Naive B cell (primary cell): Measurements from ENCODE around the gene SETD2. TPM values are rescaled to one million over a fixed set of nuclear protein-coding genes. Genes with fewer than 3 reads are reported as not detected.

Experiments used
- ATAC-seq, 2 donors: fragments of 150-1000 bp; cut with Tn5 transposase; 2 replicates each; pipeline ENCODE4 v1.10.0; 2021; ENCODE audit warnings: low read depth in 2 of 2, mild to moderate bottlenecking in 2 of 2, moderate library complexity in 2 of 2
- DNase-seq: peaks from one replicate; pipeline ENCODE4 v3.0.0; 2022
- H3K27ac Mint-ChIP-seq, 6 donors: one replicate each; pipeline ENCODE4 v1.8.0; 2020 to 2022; ENCODE audit warnings: mild to moderate bottlenecking in 6 of 6, mixed read lengths in 6 of 6, moderate library complexity in 5 of 6, inconsistent platforms in 2 of 6
- H3K27me3 Mint-ChIP-seq, 3 donors: one replicate each; pipeline ENCODE4 v1.8.0; 2021 to 2022; ENCODE audit warnings: mixed read lengths in 3 of 3, mild to moderate bottlenecking in 1 of 3
- H3K36me3 Mint-ChIP-seq, 2 donors: one replicate each; pipeline ENCODE4 v1.8.0; 2020 to 2022; ENCODE audit warnings: mixed read lengths in 2 of 2, inconsistent platforms in 1 of 2, mild to moderate bottlenecking in 1 of 2
- H3K4me1 Mint-ChIP-seq, 3 donors: one replicate each; pipeline ENCODE4 v1.8.0; 2020 to 2022; ENCODE audit warnings: mixed read lengths in 3 of 3, inconsistent platforms in 1 of 3, mild to moderate bottlenecking in 1 of 3, moderate library complexity in 1 of 3
- H3K4me3 Mint-ChIP-seq, 8 donors: one replicate each; pipeline ENCODE4 v1.8.0; 2020 to 2022; ENCODE audit warnings: mild to moderate bottlenecking in 8 of 8, mixed read lengths in 8 of 8, moderate library complexity in 8 of 8, inconsistent platforms in 2 of 8
- H3K9me3 Mint-ChIP-seq, 7 donors: one replicate each; pipeline ENCODE4 v1.8.0; 2020 to 2022; ENCODE audit warnings: mixed read lengths in 7 of 7, mild to moderate bottlenecking in 5 of 7, inconsistent platforms in 2 of 7, moderate library complexity in 1 of 7
- polyA plus RNA-seq, 6 donors: library from polyadenylated mRNA; unstranded; fragments of 300-500 nt; fragmentation: Illumina TruSeq; gene quantifications; one replicate each; pipeline ENCODE4 v1.2.3, GENCODE V29; 2021; ENCODE audit warnings: low read depth in 6 of 6

SETD2 gene
- polyA plus RNA-seq, 6 donors from 2014 or later, result 7.0 to 41.3 (median 19.6) TPM

DNA sequence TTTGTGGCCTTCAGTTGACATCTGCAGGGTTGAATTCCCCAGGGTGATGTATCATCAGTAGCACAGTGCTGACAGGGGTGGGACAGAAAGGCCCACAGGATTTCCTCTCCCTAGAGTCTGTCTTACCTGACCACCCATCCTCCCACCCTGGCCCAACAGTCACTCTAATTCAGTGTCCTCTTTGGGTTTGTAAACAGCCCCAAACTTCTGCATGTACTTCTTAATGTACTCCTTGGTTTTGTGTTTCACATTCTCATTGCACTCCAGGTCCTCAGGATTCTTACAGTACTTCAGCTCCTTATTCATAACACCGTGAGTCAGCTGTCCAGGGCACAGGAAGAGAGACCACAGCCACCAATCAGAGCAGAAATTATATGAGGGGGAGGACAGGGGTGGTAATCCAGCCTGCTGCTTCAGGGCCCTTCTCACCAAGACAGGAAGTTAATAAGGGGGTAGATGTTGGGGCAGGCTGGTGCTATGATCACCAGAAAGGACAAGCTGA is 146.9 kb downstream of the SETD2 start:
- H3K4me3 Mint-ChIP-seq, result peak overlapping the region in 5 of 8 donors; percentile 18 to 71 (median 49)
- H3K9me3 Mint-ChIP-seq, result no peaks in the 10 kb centered on the region
- DNase-seq, result peak; percentile 15
- H3K27me3 Mint-ChIP-seq, result no peaks in the 10 kb centered on the region
- peaks cover 0 to 9% of the 10 kb centered on the region in 2 donors for H3K36me3 Mint-ChIP-seq
- H3K4me1 Mint-ChIP-seq, result peaks cover 24 to 38% (median 30%) of the 10 kb centered on the region in 3 donors
- peak; percentile 61 to 77 for ATAC-seq
- H3K27ac Mint-ChIP-seq, result peak overlapping the region; percentile 80 to 99 (median 89)

DNA sequence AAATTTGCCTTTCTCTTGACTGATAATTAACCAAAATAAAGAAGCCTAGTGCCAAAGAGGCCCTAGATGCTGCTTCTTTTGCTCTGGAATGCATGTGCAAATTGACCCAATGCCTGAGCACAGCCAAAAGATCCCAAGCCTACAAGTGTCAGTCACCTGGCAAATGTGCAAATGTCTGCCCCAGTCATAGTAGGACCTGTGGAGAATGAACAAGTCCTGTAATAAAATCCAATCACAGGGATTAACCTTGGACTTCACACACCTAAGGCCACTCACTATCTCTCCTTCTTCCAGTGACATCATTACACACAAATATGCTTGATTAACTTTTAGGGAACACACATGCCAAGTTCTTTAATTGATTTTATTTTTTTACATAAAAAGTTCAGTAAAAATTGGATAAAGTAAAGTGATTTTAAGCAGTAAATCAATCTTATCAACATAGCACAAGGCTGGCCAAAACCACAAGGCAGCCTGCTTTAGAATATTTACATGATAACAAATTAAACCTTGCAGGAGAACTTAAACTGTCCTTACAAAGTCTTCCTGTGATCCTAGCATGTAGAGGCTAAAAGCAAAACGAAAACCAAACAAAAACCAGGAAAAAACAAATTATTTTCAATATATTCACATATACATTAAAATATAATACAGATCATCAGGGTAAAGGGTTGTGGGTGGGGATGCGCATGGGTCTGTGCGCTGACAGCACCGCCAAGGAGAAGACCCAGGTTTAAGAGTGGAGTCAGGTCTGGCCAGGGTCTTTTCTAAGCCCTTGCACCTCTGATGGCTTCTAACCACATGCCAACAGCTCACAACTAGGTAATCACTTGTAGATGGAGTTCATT is 147.6 kb downstream of the SETD2 start:
- peak overlapping the region in 5 of 6 donors; percentile 70 to 99 (median 88) for H3K27ac Mint-ChIP-seq
- no peak for ATAC-seq
- H3K4me1 Mint-ChIP-seq, result peaks cover 24 to 38% (median 30%) of the 10 kb centered on the region in 3 donors
- DNase-seq, result no peak
- no peaks in the 10 kb centered on the region for H3K27me3 Mint-ChIP-seq
- peak overlapping the region in 2 of 8 donors; percentile 26 to 71 for H3K4me3 Mint-ChIP-seq
- H3K9me3 Mint-ChIP-seq, result no peaks in the 10 kb centered on the region
- H3K36me3 Mint-ChIP-seq, result peaks cover 0 to 9% of the 10 kb centered on the region in 2 donors

DNA sequence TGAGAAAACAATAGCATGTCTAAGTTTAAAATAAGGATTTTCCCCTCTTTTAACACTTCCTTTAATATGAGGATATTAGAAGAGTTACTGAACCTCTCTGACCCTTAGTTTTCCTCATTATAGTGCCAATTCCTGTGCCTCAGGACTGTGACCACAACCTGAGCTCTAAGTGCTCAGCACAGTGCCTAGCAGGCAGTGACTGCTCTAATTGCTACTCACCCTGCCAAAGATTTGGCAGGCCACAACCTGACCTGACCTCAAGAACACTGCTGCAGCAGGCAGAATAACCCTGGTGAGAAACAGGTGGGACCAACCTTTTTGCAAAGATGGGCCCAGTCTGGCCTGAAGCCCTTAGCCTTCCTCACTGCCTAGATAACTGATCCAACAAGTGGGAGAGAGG is 148.8 kb downstream of the SETD2 start:
- peaks cover 26 to 40% (median 34%) of the 10 kb centered on the region in 3 donors for H3K4me1 Mint-ChIP-seq
- peaks cover 0 to 9% of the 10 kb centered on the region in 2 donors for H3K36me3 Mint-ChIP-seq
- no peaks in the 10 kb centered on the region for H3K9me3 Mint-ChIP-seq
- ATAC-seq (no peak), DNase-seq (no peak)
- H3K4me3 Mint-ChIP-seq, result no peak overlapping the region
- no peaks in the 10 kb centered on the region for H3K27me3 Mint-ChIP-seq
- peak overlapping the region in 2 of 6 donors; percentile 16 to 61 for H3K27ac Mint-ChIP-seq

- Mint-ChIP-seq H3K4me1 (peaks cover 28 to 38% (median 34%) of the 10 kb centered on the region in 3 donors), H3K27ac (peak overlapping the region in 4 of 6 donors; percentile 56 to 70 (median 65)), H3K9me3 (no peaks in the 10 kb centered on the region), H3K36me3 (peaks cover 0 to 9% of the 10 kb centered on the region in 2 donors), H3K4me3 (peak overlapping the region in 1 of 8 donors; percentile 36), H3K27me3 (no peaks in the 10 kb centered on the region)
- ATAC-seq (no peak), DNase-seq (no peak)
Observed at GRCh38 chr3:47014036-47014435, 149.9 kb downstream of the SETD2 start.

GRCh38 chr3:47013231-47013630 is 150.7 kb downstream of the SETD2 start:
- H3K4me3 Mint-ChIP-seq, result peak overlapping the region in 1 of 8 donors; percentile 56
- peaks cover 0 to 4% of the 10 kb centered on the region in 2 donors for H3K36me3 Mint-ChIP-seq
- DNase-seq (no peak), ATAC-seq (no peak)
- H3K9me3 Mint-ChIP-seq, result no peaks in the 10 kb centered on the region
- H3K27me3 Mint-ChIP-seq, result no peaks in the 10 kb centered on the region
- peak overlapping the region in 3 of 6 donors; percentile 66 to 84 (median 82) for H3K27ac Mint-ChIP-seq
- H3K4me1 Mint-ChIP-seq, result peaks cover 23 to 31% (median 30%) of the 10 kb centered on the region in 3 donors

GRCh38 chr3:47012342-47013230 is 151.3 kb downstream of the SETD2 start:
- ATAC-seq (no peak), DNase-seq (no peak)
- peaks cover 0 to 4% of the 10 kb centered on the region in 2 donors for H3K36me3 Mint-ChIP-seq
- H3K9me3 Mint-ChIP-seq, result no peaks in the 10 kb centered on the region
- peak overlapping the region in 4 of 6 donors; percentile 36 to 91 (median 79) for H3K27ac Mint-ChIP-seq
- H3K27me3 Mint-ChIP-seq, result no peaks in the 10 kb centered on the region
- H3K4me3 Mint-ChIP-seq, result peak overlapping the region in 1 of 8 donors; percentile 78
- peaks cover 17 to 25% (median 23%) of the 10 kb centered on the region in 3 donors for H3K4me1 Mint-ChIP-seq

- no peaks in the 10 kb centered on the region for H3K9me3 Mint-ChIP-seq
- DNase-seq (no peak), ATAC-seq (no peak)
- peaks cover 0 to 4% of the 10 kb centered on the region in 2 donors for H3K36me3 Mint-ChIP-seq
- H3K4me1 Mint-ChIP-seq, result peaks cover 5 to 14% (median 11%) of the 10 kb centered on the region in 3 donors
- H3K27ac Mint-ChIP-seq, result peak overlapping the region in 5 of 6 donors; percentile 28 to 91 (median 49)
- H3K27me3 Mint-ChIP-seq, result no peaks in the 10 kb centered on the region
- peak overlapping the region in 5 of 8 donors; percentile 46 to 80 (median 73) for H3K4me3 Mint-ChIP-seq
Observed at GRCh38 chr3:47011371-47011770, 152.5 kb downstream of the SETD2 start.

GRCh38 chr3:47010910-47011309 is 153.0 kb downstream of the SETD2 start:
- DNase-seq (no peak), ATAC-seq (no peak)
- peaks cover 4 to 14% (median 9%) of the 10 kb centered on the region in 3 donors for H3K4me1 Mint-ChIP-seq
- no peaks in the 10 kb centered on the region for H3K9me3 Mint-ChIP-seq
- peaks cover 0 to 4% of the 10 kb centered on the region in 2 donors for H3K36me3 Mint-ChIP-seq
- H3K27me3 Mint-ChIP-seq, result no peaks in the 10 kb centered on the region
- peak overlapping the region in 5 of 6 donors; percentile 44 to 91 (median 47) for H3K27ac Mint-ChIP-seq
- peak overlapping the region in 7 of 8 donors; percentile 66 to 91 (median 80) for H3K4me3 Mint-ChIP-seq

GRCh38 chr3:47010111-47010712 is 153.7 kb downstream of the SETD2 start:
- Mint-ChIP-seq H3K27ac (peak overlapping the region; percentile 34 to 94 (median 88)), H3K4me1 (peaks cover 4 to 14% (median 9%) of the 10 kb centered on the region in 3 donors), H3K27me3 (no peaks in the 10 kb centered on the region), H3K36me3 (peaks cover 0 to 1% of the 10 kb centered on the region in 2 donors), H3K4me3 (peak overlapping the region; percentile 78 to 91 (median 84)), H3K9me3 (no peaks in the 10 kb centered on the region)
- no peak for ATAC-seq
- DNase-seq, result no peak

DNA sequence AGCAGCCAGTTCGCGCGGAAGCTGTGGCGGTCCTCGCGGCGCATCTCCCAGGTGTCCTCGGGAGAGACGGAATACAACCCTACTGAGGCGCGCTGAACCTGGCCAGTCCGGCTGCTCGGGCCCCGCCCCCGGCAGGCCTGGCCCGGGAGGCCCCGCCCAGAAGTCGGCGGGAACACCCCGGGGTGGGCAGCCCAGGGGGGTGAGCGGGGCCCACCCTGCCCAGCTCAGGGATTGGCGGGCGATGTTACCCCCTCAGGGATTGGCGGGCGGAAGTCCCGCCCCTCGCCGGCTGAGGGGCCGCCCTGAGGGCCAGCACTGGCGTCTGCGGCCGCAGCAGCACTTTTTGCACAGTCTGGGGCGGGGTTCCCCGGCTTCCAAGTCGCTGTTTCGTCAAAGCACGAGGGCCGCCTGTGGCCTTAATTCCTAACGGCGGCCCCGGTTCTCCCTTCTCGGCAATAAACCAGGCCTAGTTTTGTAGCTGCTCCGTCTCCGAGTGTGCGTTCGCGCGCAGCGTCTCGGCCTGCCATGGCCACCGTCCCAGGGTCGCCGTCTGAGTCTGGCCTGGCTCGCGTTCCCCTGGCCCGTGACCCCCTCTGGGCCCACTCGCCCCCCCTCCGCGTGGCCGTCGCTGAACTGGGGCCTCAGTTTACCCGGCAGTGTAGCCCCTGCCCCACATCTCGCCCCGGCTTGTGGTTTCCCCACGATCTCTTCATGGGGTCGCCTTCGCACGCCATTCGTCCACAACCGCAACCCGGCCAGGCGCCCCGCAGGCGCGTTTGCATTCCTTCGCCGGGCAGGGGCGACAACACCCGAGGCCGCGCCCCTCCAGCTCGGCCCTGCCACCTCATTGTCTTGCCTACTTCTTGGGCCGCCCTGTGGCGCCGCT is 154.4 kb downstream of the SETD2 start:
- H3K4me3 Mint-ChIP-seq, result peak overlapping the region; percentile 78 to 91 (median 84)
- no peaks in the 10 kb centered on the region for H3K9me3 Mint-ChIP-seq
- H3K27me3 Mint-ChIP-seq, result no peaks in the 10 kb centered on the region
- ATAC-seq (peak; percentile 91 to 94), DNase-seq (peak; percentile 78)
- peak overlapping the region; percentile 49 to 92 (median 88) for H3K27ac Mint-ChIP-seq
- no peaks in the 10 kb centered on the region for H3K36me3 Mint-ChIP-seq
- peaks cover 4 to 14% (median 9%) of the 10 kb centered on the region in 3 donors for H3K4me1 Mint-ChIP-seq

DNA sequence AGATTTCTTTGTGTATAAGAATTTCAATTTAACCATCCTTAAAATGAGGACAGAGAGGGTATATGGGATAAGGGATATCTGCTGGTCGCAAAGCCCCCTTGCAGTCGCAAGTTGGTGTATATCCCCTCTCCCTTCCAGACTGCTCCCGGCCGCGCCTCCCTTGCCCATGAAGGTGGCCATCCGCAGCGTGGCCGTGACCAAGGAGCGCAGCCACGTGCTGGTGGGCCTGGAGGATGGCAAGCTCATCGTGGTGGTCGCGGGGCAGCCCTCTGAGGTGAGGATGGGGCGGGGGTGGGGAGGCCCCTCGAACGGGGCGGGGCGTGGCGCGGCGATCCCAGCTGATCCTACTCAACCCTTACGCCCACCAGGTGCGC is 155.1 kb downstream of the SETD2 start:
- Mint-ChIP-seq H3K27me3 (no peaks in the 10 kb centered on the region), H3K36me3 (no peaks in the 10 kb centered on the region), H3K9me3 (no peaks in the 10 kb centered on the region), H3K27ac (peak overlapping the region in 2 of 6 donors; percentile 44 to 91), H3K4me3 (peak overlapping the region; percentile 49 to 80 (median 66)), H3K4me1 (peaks cover 4 to 14% (median 9%) of the 10 kb centered on the region in 3 donors)
- DNase-seq, result no peak
- ATAC-seq, result no peak
